COLO829 (cell line): ENCODE data around the gene SDCBP2.

Experiments used
- DNase-seq: peaks from one replicate; pipeline ENCODE4 v3.0.0; 2012; ENCODE audit warnings: low spot score

The SDCBP2 gene, protein sequence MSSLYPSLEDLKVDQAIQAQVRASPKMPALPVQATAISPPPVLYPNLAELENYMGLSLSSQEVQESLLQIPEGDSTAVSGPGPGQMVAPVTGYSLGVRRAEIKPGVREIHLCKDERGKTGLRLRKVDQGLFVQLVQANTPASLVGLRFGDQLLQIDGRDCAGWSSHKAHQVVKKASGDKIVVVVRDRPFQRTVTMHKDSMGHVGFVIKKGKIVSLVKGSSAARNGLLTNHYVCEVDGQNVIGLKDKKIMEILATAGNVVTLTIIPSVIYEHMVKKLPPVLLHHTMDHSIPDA

DNA sequence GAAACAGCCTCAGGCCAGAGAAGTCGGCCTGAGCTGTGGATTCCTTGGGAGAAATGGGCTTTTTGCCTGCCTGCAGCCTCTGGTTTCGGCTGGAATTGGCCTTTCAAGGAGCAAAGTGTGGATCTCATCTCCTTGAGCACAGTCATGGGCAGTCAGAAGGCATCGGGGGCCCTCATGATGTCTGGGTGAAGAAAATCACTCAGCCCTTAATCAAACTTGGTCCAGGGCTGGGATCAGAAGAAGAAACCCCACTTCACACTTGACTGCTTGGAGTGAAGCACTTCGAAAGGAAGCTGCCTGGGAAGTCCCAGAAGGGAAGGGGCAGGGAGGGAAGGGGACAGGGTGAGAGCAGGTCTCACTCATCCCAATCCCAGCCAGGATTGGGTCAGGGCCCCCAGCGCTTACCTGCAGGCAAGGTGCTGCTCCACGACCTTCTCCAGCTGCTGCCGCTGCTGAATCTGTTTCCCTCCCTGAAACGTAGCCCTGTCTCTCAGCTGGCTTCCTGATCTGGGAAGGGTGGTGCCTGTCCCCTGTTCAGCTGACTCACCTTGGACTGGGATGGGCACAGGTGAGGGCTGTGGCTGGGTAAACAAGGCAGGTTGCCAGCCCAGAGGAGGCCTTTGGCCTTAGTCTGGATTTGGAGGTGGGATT is at the start of gene SDCBP2:
Gene SDCBP2 (minus strand): TSS at position 460 of the 651 bp plus-strand sequence. CDS start 8,723 bp downstream, outside the sequence.
- DNase-seq: no peak

DNA sequence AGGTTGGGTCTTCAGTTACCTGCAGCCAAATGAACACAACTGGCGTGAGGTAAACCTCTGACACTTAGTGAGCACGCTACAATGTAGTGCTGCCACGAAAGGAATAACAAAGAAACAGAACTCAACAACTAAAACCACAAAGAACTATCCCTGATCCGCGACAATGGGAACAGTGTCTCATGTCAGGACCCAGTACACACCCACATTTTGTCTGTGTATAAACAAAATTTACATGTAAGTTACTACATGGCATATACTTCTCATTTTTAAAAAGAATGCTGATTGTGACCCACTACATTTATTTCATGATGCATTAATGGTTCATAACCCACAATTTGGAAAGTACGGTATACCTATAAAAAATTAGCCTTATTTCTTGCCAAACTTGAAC is 49.8 kb upstream of the SDCBP2 start:
- DNase-seq: no peak

DNA sequence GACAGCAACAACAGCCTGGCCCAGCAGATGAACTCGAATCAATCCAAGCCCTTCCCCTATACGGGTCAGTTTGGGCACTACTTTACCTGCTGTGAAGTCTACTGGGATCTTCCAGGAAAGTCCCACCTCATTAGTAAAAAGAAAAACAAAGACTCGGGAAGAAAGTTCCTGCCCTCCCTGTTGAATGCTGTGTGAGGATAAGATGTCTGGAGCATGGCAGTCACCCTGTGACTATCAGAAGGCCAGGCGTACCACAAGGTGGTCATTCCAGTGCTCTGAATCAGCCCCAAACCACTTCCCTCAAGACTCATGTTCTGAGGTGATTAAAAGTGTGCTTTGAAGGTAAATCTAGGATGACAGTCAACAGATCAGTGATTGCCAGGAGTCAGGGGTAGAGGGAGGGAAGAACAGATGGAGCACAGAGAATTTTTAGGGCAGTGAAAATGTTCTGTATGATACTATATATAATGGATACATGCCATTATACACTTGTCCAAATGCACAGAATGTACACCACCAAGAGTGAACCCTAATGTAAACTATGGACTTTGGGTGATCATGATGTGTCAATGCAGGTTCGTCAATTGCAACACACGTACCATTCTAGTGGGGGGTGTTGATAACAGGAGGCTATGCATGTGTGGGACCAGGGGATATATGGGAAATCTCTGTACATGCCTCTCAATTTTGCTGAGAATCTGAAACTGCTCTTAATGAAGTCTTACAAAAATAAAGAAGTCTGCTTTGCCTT is 49.2 kb upstream of the SDCBP2 start:
- DNase-seq: no peak

DNA sequence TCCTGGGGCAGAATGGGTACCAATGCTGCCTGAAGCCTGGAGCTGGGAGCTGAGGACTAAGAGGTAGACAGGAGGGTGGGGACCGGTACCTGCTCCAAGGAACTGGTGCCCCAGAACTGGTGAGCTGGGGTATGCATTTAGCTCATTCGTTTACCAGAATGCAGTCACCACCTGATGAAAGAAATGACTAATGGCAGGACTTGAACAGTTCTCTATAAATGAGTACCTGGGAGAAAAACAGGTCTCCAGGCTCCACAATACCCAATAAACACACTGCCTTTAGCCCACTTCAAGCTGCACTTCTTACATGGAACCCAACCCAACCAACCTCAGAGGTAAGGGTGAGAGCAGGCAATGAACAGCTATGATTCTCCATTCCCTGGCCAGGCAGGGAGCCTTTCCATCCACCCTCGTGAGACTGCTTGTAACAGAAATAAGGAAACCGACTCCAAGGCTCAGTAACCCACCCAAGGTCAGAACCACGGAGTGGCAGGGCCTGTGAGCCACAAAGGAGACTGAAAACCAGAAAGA is 48.5 kb upstream of the SDCBP2 start:
- DNase-seq: no peak

DNA sequence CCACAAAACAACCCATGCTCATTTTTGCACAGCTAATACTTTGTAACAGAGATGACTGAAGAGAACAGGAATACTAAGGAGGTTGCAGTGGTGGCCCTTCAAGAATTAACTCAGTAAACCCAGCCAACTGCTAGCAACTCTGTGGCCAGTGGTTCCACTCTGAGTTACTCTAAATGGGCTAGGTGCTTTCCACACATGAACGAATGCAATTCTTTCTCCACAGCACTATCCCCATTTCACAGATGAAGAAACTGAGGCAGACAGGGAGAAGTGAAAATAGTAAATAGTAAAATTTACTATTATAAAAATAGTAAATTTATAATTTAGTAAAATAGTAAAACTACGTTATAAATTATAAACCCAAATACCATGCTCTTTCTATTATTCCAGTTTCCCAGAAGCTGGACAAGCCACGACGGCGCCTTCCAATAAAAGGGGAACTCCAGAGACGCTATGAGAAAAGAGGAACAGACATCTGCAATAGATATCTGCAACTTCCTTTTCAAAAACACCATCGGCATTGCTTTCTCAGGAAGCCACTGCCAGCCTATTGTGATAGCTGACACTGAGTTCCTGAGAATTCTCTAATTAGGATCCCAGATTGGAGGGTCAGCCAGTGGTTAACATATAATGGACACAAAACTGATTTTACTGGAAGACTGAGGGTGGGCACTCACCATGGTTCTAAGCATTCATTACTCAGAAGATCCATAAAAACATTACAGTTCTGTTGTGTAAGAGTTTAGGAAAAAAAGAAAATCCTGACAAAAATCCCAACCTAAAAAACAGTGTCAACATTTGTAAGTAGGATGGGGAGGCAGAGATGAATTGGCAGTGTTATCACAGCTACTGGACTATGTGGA is 47.7 kb upstream of the SDCBP2 start:
- DNase-seq: no peak

DNA sequence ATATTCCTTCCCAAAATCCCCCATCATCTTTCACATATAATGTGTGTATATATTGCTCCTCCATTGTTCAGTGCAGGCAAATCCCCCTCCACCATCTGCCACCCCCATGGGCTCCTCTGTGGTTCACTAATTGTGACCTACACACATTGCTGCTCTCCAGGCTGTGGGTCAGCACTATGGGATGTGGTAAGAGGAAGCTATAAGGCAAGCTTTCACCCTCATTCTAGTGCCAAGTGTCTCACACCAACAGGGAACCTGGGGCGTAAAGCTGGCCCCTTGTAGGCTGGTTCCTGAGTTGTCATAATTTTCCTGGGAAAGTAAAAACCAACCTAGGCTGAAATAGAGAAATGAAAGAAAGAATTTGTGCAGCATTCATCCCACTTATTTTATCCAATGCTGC is 47.1 kb upstream of the SDCBP2 start:
- DNase-seq: no peak

DNA sequence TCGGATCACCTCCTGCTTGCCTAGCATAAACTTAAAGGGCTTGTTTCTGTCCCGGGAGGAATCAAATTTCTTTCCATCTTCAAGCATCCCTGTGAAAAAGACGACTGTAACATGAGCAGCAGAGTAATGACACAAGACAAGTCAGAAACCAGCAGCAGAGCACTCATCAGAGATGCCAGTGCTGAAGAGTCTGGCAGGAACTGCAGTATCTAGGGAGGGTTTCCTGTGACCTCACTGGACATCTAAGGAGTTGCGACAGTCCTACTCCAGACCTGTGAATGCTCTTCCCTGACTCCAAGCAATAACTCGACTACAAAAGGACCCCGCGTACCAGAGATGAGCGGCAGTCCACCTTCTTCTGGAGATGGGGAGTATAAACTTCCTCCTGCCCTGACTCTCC is 46.6 kb upstream of the SDCBP2 start:
- no peak for DNase-seq

DNA sequence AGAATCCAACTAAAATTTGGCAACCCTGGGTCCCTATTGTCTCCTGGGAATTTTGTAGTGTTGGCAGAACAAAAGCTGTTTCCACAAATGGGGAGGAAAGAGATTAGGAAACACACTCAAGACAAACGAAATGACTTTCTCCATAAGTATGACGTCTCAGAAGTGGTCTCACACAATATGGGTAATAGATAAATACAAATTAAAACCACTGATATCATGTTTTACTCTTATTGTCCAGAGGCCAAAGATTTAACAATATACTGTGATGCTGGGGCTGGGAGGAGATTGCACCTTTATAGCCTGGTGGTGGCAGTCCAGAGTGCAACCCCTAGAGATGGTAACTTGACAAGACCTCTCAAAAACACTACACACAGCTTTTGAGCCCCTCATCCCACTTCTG is 45.3 kb upstream of the SDCBP2 start:
- no peak for DNase-seq

DNA sequence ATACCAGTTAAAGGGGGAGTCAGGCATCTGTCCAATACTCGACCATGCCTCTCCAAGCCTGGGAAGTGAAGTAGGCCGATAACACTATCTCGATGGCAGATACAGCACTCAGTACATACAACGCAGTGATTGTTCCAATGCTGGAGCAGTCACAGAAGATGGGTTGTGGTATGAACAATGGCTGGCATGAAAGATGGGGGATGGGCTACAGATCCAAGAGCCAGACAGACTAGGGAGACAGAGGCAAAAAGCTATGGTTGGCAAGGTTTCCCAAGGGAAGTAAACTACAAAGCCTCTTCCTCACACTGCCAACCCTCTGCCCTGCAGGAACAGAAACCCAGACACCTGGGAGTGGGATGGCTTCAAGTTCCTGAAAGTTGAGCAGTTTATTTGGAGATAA is 44.7 kb upstream of the SDCBP2 start:
- DNase-seq: peak; percentile 93

DNA sequence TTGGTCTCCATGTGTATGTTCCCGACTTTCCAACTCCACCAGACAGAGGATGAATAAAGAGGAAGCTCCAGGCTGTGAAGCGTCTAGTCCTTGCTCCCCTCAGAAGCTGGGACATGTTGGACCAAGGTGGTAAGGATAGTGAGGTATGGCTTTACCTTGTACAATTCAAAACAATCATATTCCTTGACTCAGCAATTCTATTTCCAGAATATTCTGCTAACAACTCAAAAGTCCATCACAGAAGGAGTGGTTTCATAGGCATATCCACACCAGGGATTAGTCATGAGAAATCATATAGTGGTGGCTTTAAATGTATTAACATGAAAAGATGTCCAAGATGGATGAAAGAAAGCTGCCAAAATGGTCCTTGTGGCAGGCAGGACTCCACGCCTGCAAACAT is 44.1 kb upstream of the SDCBP2 start:
- no peak for DNase-seq

DNA sequence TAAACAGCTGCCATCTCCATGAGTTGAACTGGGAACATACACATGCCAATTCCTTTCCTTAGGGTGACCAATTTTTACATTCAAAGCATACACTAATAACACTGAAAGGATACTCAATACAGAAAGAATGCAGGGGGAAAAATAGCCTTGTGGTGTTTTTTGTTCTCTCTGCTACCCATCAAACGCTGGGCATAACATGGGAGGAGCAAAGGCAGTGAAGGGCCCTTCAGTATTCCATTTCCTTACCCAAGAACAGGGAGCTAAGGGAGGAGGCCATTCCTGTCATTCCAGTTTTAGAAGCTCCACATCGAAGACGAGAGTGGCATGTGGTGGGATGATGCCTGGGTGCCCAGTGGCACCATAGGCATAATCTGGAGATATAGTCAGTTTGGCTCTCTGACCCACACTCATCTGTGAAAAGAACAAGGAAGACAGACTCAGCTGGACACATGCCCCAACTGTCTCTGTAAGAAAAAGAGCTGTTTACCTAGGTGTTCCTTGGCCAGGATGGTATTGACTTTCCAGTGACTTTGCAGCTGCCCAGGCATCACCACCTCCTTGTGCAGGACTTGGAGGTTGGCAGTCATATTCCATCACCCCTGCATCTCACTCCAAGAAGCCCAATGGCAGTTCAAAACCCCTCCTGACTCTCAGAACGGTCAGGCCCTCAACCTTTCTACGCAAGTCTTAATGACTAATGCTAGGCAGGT is 43.0 kb upstream of the SDCBP2 start:
- no peak for DNase-seq

DNA sequence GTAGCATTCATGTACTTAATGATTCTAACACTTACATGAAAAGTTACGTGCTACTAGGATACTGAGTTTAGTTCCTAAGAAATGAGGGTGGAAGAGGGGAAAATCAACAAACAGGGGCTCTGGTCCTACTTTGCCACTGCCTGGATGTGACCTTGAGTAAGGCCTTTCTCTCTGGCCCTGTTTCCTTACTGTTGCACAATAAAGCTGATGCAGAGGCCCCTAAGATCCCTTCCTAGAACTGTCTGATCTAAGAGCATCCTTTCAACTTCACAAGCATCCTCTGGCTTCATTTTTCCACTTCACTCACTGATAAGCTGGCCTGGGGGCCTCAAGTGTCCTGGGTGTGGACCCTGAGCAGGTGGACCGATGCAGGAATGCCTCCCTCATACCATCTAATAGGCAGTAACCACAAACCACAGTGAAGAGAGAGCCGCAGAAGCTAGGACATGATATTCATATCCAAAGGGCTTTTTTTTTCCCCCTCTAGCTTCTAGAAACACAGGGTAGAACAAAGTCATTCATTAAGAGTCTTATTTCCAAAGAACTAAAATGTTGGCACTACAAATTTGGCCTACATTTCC is 42.4 kb upstream of the SDCBP2 start:
- DNase-seq: no peak

DNA sequence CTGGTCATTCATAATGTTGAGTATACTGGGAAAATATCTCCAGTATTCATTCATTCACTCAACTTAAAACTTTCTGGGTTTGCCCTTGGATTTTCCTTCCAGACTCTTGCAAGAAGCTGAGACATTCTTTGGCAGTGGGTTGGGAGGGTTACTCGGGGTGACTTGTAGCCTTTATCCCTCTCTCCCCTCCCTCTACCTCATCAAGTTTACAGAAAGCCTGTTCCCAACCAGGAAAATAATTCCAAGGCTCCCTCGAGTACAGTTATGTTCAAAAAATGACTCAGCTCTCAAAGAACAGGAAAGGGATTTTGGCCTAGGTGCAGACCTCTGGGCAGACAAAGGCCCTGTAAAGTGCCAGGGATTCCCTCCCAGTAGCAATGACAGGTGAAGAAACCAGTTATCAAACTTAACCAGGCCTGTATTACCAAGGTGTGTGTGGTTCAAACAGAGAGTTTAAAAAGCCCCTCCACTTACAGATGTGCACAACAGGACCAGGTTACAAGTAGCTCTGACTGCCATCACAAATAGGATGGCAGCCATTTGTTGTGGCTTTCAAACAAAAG is 41.7 kb upstream of the SDCBP2 start:
- no peak for DNase-seq

DNA sequence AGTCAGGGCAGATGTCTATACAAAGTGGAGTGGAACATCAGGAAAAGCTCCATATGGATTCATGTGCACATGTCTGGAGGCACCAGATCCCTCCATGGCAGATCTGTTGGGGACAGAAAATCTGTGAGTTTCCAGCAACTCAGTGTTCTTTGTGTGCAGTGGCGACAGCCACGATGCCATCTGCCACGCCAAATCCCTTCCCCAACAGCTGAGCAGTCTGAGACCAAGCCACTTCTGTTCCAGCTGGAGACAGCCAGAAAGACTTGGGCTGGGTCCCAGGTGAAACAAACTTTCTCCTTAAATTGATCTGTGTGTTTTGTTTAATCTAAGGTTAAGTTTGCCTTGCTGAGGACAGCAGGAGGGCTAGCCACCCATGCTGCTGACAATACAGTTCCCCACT is 41.0 kb upstream of the SDCBP2 start:
- no peak for DNase-seq

DNA sequence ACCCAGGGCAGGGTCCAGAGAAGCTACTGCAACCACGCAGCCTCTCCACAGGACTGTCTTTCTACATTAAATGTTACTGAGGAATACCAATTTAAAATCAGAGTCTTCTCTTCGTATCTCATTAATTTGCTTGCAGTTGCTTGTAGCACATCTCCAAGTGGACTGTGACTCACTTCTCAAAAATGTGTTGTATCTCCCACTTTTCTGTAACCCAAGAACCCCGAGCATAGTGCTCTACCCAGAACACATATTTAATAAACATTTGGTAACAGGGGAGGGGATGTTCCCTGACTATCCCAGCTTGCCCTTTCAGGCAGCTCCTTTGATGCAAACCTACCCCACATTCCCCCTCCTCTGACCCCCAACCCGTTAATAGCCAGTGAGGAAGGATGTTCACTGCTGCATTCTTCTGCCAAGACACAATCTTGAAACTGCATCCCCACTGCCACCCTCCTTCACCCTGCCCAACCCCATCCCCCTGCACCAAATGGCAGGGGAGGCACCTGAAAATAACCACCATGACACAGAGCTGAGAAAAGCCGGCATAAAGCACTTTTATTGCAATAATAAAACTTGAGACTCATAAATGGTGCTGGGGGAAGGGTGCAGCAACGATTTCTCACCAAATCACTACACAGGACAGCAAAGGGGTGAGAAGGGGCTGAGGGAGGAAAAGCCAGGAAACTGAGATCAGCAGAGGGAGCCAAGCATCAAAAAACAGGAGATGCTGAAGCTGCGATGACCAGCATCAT is 39.7 kb upstream of the SDCBP2 start:
- DNase-seq: no peak

DNA sequence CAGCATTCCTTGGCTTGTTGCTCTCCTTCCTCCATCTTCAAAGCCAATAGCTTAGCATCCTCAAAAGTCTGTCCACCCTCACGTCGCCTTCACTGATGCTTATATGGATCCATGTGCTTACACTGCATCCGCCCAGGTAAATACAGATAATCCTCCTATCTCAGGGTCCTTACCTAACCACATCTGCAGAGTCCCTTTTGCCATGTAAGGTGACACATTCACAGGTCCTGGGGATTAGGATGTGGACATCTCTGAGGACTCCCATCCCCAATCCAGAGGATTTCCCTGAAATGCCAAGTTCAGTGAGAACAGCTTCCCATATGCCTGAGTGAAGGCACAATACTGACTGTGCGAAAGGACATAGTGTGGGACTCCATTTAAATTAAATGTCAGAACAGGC is 38.5 kb upstream of the SDCBP2 start:
- no peak for DNase-seq

DNA sequence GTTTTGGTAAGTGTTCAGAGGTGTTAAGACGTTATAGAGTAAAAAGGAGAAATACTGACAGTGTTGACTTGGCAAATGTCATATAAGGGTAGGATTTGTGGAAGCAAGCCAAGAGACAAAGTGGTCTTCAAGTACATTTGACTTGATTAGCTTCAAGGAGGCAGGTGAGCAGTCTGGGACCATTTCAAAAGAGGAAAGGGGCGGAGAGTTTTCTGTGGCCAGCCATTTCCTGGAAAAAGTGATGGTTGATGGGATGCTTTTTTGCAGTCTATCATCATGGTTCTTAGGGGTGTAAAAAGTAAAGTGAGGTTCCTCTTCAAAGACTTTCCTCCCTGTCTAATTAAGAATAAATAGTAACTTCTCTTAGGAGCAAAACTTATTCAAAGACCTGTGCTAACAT is 35.2 kb upstream of the SDCBP2 start:
- DNase-seq: no peak

DNA sequence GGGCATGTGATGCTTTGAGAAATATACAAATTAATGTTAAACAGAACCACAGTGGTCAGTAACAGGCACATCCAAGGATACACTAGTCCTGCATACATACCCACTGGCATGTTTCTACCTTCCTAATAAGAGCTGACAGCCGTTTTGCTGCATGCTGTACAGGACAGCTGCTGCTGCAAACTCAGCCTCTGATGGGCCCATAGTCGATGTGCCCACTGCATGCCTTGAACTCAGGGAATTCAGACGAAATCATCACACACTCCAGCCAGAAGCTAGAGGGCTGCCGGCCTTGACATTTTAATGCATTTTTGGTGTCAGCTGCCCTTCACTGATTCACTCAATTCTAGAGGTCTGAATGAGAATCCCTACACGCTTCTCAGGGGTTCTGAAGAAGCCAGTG is 34.6 kb upstream of the SDCBP2 start:
- DNase-seq: no peak

DNA sequence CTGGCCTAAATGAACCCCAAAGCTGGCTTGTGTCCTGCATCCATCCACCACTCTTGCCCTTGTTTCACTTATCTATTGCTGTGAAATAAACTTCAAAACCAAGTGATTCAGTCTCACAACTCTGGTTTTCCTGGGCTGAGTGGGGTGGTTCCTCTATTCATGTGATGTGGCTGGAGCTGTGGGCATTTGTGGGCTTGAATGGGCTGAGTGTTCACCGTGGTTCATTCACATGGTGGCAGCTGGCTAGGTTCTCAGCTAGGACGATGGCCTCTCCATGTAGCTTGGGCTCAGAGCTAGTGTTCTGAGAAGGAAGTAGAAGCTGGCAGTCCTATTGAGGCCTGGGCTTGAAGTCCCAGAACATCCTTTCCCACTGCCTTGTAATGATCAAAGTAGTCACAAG is 33.5 kb upstream of the SDCBP2 start:
- no peak for DNase-seq
